Parathyroid adenoma (tissue), 2 donors: ENCODE measurements around the gene MCM3.

Source experiments
- H2AFZ ChIP-seq: fragments of 300-600 bp; sonication (generic); one replicate; pipeline ENCODE4 v1.7.0; 2017; ENCODE audit warnings: antibody characterized with exemption, mild to moderate bottlenecking
- H3K27ac ChIP-seq: fragments of 300-600 bp; sonication (generic); one replicate; pipeline ENCODE4 v1.7.0; 2017
- H3K27me3 ChIP-seq: fragments of 300-600 bp; sonication (generic); one replicate; pipeline ENCODE4 v1.7.0; 2017; ENCODE audit warnings: low read length; ENCODE audit not compliant: control insufficient read depth, insufficient read depth
- H3K36me3 ChIP-seq: fragments of 300-600 bp; sonication (generic); one replicate; pipeline ENCODE4 v1.7.0; 2017; ENCODE audit warnings: low read length; ENCODE audit not compliant: control insufficient read depth, insufficient read depth
- H3K4me1 ChIP-seq: fragments of 300-600 bp; sonication (generic); one replicate; pipeline ENCODE4 v1.7.0; 2017; ENCODE audit warnings: control low read depth
- H3K4me2 ChIP-seq: fragments of 300-600 bp; sonication (generic); one replicate; pipeline ENCODE4 v1.7.0; 2017; ENCODE audit warnings: low read length
- H3K4me3 ChIP-seq: fragments of 300-600 bp; sonication (generic); one replicate; pipeline ENCODE4 v1.7.0; 2017; ENCODE audit warnings: low read depth, low read length
- H3K79me2 ChIP-seq: fragments of 300-600 bp; sonication (generic); one replicate; pipeline ENCODE4 v1.7.0; 2017; ENCODE audit warnings: control low read depth
- H3K9ac ChIP-seq: fragments of 300-600 bp; sonication (generic); one replicate; pipeline ENCODE4 v1.7.0; 2017; ENCODE audit warnings: mild to moderate bottlenecking
- H3K9me3 ChIP-seq: fragments of 300-600 bp; sonication (generic); one replicate; pipeline ENCODE4 v1.7.0; 2017; ENCODE audit warnings: low read length; ENCODE audit not compliant: control insufficient read depth
- CTCF ChIP-seq: fragments of 300-600 bp; sonication (generic); IDR thresholded peaks from one replicate; pipeline ENCODE4 v1.7.0; 2017; ENCODE audit warnings: antibody characterized with exemption, mild to moderate bottlenecking
- donor health status: primary hyperparathyroidism.

The MCM3 gene

DNA sequence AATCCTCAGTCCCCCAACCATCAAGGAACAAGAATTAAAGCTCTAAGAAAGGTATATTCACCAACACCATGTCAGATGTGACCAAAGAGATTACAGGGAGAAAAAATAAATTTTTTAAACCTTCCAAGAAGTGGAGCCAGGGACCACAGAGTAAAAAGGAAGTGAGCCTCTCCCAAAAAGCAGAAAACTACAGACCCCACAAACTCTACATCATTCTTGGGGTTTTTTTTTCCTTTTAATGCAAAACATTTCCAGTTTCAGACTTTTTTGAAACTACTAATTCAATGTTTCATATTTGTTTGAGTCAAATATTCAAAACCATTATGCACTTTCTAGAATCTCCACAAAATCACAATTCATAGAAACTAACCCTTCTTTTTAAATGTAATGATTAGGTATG lies 33.4 kb downstream of the MCM3 start:
- TF ChIP-seq CTCF, result no peak
- no peaks in the 10 kb centered on the region for H3K27me3 ChIP-seq
- no peak overlapping the region for H3K27ac ChIP-seq
- H3K4me3 ChIP-seq, result no peak overlapping the region
- no peaks in the 10 kb centered on the region for H3K79me2 ChIP-seq
- H3K9me3 ChIP-seq, result no peaks in the 10 kb centered on the region
- H2AFZ ChIP-seq, result no peak overlapping the region
- no peaks in the 10 kb centered on the region for H3K4me1 ChIP-seq
- H3K36me3 ChIP-seq, result no peaks in the 10 kb centered on the region
- H3K9ac ChIP-seq, result no peak overlapping the region
- no peak overlapping the region for H3K4me2 ChIP-seq

DNA sequence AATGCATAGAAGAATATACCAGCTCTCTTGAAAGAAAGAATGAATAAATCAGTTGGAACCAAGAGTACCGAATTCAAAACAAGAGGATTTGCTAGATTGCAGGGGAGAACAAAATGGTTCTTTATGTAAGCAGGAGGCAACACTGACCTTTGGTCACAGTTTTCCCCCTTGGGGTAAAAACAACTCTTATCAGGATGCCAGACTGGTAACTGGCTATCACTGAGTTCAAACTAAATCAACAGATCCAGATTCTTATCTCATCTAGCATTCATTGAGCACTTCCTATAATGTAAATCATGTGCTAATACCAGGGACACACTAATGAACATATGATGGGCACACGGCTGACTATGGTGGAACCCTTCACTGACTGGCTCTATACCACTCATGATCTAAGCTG lies 35.5 kb downstream of the MCM3 start:
- Histone ChIP-seq H2AFZ (no peak overlapping the region), H3K9me3 (no peaks in the 10 kb centered on the region), H3K4me2 (no peak overlapping the region), H3K36me3 (no peaks in the 10 kb centered on the region), H3K4me3 (no peak overlapping the region), H3K4me1 (no peaks in the 10 kb centered on the region), H3K79me2 (no peaks in the 10 kb centered on the region), H3K27me3 (no peaks in the 10 kb centered on the region), H3K27ac (no peak overlapping the region), H3K9ac (no peak overlapping the region)
- no peak for TF ChIP-seq CTCF

DNA sequence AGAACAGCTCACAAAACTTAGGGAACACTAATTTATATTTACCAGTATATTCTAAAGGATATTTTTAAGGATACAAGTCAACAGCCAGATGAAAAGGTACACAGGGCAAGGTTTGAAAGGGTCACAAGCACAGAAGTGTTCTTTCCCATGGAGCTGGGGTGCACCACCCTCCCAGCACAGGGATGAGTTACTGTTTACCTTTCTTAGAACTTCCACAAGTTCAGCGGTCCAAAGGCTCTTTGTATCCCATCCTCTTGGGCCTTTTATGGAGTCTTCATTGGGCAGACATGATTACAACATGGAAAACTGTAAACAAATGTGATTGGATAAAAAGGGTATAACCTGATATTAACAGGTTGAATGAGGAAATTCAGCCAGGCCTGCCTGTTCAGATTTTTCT lies 39.1 kb downstream of the MCM3 start:
- no peak overlapping the region for H3K4me3 ChIP-seq
- no peak overlapping the region for H2AFZ ChIP-seq
- no peaks in the 10 kb centered on the region for H3K27me3 ChIP-seq
- no peak overlapping the region for H3K4me2 ChIP-seq
- H3K36me3 ChIP-seq, result no peaks in the 10 kb centered on the region
- no peak for TF ChIP-seq CTCF
- peaks cover 6% of the 10 kb centered on the region for H3K4me1 ChIP-seq
- H3K79me2 ChIP-seq, result no peaks in the 10 kb centered on the region
- no peak overlapping the region for H3K9ac ChIP-seq
- H3K9me3 ChIP-seq, result no peaks in the 10 kb centered on the region
- no peak overlapping the region for H3K27ac ChIP-seq

GRCh38 chr6:52244400-52244799 lies 40.1 kb downstream of the MCM3 start, which contains the start of gene IL17F:
Gene IL17F (minus strand): TSS chr6:52244500. CDS start chr6:52244429, 71 bp downstream.
- Histone ChIP-seq H3K9me3 (no peaks in the 10 kb centered on the region), H3K4me1 (peaks cover 6% of the 10 kb centered on the region), H3K4me3 (no peak within 1 kb of the TSS), H3K4me2 (no peak within 1 kb of the TSS), H3K27ac (no peak within 1 kb of the TSS), H3K27me3 (no peaks in the 10 kb centered on the region), H2AFZ (no peak within 1 kb of the TSS), H3K79me2 (no peaks in the 10 kb centered on the region), H3K36me3 (no peaks in the 10 kb centered on the region), H3K9ac (no peak within 1 kb of the TSS)
- no peak for TF ChIP-seq CTCF

DNA sequence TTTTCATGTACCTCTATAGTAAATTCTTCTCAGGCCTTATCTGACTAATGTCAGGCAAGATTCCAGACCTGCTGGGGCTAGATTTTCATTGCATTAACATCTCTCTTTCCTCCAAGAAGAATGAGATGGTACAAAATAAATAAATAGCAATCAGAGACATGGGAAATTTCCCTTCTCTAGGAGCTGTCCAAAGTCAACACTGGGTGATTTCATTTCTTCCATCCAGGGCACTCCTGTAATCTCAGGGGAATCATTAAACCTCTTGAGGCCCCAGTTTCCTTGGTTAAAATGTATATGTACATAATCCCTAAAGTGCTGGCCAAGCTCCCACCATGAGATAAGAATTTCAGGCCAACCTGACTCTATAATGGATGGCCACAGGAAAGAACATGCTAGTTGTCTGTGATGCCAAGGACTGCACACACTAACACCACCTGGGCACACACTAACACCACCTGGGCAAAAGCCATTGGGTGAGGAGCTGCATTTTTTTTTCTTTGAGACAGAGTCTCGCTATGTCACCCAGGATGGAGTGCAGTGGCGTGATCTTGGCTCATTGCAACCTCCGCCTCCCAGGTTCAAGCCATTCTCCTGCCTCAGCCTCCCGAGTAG lies 41.2 kb downstream of the MCM3 start:
- Histone ChIP-seq H3K9me3 (no peaks in the 10 kb centered on the region), H3K4me3 (no peak overlapping the region), H3K9ac (no peak overlapping the region), H2AFZ (peak overlapping the region; percentile 21), H3K4me1 (peaks cover 6% of the 10 kb centered on the region), H3K27me3 (no peaks in the 10 kb centered on the region), H3K36me3 (no peaks in the 10 kb centered on the region), H3K79me2 (no peaks in the 10 kb centered on the region), H3K27ac (no peak overlapping the region), H3K4me2 (no peak overlapping the region)
- no peak for TF ChIP-seq CTCF
